Measurements from ENCODE around the gene SH2D2A. TPM values are rescaled to one million over a fixed set of nuclear protein-coding genes. Genes with fewer than 3 reads are reported as not detected.

SH2D2A gene
- total RNA-seq, 1 experiment from 2014 or later = 27.9 TPM

DNA sequence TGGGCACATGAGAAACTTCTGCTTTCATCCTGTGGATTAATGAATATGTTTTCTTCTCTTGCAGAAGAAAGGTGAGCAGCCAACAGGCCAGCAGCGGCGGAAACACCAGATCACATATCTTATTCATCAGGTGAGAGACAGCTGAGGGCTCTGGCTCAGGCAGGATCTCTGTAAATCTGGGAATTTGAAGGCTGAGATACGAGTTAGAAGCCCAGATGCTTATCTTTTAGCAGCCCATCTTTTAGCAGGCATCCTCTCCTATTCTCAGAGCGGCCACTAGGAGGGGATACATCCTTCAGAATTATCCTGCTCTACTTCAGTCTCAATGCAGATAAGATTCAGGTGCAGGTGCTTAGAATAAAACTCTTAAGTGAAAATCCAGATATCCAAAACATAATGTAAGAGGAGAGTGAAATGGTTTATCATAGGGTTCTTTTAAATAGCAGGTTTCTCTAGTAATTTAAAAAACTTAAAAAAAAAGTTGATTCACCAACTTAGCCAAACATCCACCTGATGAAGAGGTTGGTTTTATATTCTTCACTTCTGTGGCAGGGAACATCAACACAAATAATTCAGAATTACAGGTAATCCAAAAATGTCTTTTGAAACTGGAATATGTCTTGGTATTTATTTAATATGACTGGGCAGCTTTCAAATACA lies 19.3 kb downstream of the SH2D2A start:
- no peak overlapping the region for H3K27ac Mint-ChIP-seq (ENCODE audit: low read depth, unreplicated experiment)
- no peak overlapping the region for H3K4me3 Mint-ChIP-seq (ENCODE audit: unreplicated experiment)
- H3K4me1 Mint-ChIP-seq (ENCODE audit: insufficient read depth, unreplicated experiment) = no peaks in the 10 kb centered on the region
- peak; percentile 82 for DNase-seq (ENCODE audit: unreplicated experiment)
- TF ChIP-seq, protein P1, sequence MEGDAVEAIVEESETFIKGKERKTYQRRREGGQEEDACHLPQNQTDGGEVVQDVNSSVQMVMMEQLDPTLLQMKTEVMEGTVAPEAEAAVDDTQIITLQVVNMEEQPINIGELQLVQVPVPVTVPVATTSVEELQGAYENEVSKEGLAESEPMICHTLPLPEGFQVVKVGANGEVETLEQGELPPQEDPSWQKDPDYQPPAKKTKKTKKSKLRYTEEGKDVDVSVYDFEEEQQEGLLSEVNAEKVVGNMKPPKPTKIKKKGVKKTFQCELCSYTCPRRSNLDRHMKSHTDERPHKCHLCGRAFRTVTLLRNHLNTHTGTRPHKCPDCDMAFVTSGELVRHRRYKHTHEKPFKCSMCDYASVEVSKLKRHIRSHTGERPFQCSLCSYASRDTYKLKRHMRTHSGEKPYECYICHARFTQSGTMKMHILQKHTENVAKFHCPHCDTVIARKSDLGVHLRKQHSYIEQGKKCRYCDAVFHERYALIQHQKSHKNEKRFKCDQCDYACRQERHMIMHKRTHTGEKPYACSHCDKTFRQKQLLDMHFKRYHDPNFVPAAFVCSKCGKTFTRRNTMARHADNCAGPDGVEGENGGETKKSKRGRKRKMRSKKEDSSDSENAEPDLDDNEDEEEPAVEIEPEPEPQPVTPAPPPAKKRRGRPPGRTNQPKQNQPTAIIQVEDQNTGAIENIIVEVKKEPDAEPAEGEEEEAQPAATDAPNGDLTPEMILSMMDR (IDR thresholded peaks at IDR 0.05; ENCODE audit: unreplicated experiment) = peak; percentile 93
- CTCF ChIA-PET = interaction anchor here (0.5 to 15.6 kb wide), 37 partner anchors 8 to 194 kb away, joined by 3 to 237 read pairs (median 5); partner anchors contain the start of genes INSRR, LRRC71, METTL25B and NTRK1
- intact Hi-C loops (cut with micrococcal nuclease) = loop anchor here (1.0 to 2.0 kb wide), 4 partner anchors 63 to 131 kb away; partner anchors contain the start of gene NTRK1
- POLR2A ChIA-PET = interaction anchor here (0.6 to 1.6 kb wide), 3 partner anchors 9 to 46 kb away, joined by 3 to 7 read pairs (median 3); partner anchors contain the start of gene HDGF
- BruUV-seq (replicated peaks) = no TSS peak
- peaks cover 98% of the 10 kb centered on the region for H3K36me3 Mint-ChIP-seq (ENCODE audit: insufficient read depth, unreplicated experiment)
- no peaks in the 10 kb centered on the region for H3K27me3 Mint-ChIP-seq (ENCODE audit: insufficient read depth, unreplicated experiment)
- no peaks in the 10 kb centered on the region for H3K9me3 Mint-ChIP-seq (ENCODE audit: unreplicated experiment)

DNA sequence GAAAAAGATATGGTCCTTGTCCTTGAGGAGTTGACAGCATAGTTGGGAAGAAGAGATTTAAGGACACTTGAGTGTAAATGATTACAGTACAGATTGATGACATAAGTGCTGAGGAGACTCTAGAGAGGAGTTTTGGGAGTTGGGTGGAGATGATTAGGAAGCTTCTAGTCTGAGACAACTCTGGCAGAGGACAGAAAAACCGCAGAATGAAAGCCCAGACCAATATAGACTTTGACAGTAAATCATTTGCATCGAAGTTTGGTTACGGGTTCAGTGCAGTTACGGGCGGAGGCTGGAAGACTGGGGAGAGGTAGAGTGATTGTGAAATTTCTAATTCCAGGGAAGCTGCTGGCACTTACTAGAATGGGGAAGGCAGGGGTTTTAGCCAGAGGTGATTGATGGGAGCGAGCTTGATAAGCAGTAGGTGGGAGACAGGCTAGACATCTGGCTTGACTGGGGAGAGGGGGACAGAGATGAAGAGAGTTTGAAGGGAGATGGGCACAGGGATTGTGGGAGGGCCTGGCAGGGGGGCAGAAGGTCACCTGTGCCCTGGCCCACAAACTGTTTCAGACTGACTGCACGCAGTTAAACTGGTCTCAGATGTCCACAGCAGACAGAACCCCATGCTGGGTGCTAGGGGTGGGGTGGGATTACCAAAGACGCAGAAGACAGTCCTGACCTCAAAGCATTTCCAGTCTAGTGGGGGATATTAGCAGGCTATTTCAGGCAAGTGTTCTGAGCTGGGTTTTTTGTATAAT lies 20.1 kb downstream of the SH2D2A start:
- BruUV-seq (replicated peaks) = no TSS peak
- CTCF ChIA-PET = interaction anchor here (0.6 to 15.6 kb wide), 42 partner anchors 7 to 293 kb away, joined by 3 to 237 read pairs (median 4); partner anchors contain the start of genes INSRR, LRRC71, METTL25B and NTRK1
- Mint-ChIP-seq H3K27ac (ENCODE audit: low read depth, unreplicated experiment) (no peak overlapping the region), H3K4me3 (ENCODE audit: unreplicated experiment) (no peak overlapping the region), H3K27me3 (ENCODE audit: insufficient read depth, unreplicated experiment) (no peaks in the 10 kb centered on the region), H3K9me3 (ENCODE audit: unreplicated experiment) (no peaks in the 10 kb centered on the region), H3K4me1 (ENCODE audit: insufficient read depth, unreplicated experiment) (no peaks in the 10 kb centered on the region), H3K36me3 (ENCODE audit: insufficient read depth, unreplicated experiment) (peaks cover 98% of the 10 kb centered on the region)
- intact Hi-C loops (cut with micrococcal nuclease) = loop anchor here (1.0 to 2.0 kb wide), 4 partner anchors 64 to 132 kb away; partner anchors contain the start of gene NTRK1
- POLR2A ChIA-PET = interaction anchor here (0.6 to 1.6 kb wide), 3 partner anchors 20 to 93 kb away, joined by 3 to 4 read pairs (median 3); no protein-coding TSS in a partner anchor
- TF ChIP-seq, protein P1 (IDR thresholded peaks at IDR 0.05; ENCODE audit: unreplicated experiment) = no peak
- no peak for DNase-seq (ENCODE audit: unreplicated experiment)

DNA sequence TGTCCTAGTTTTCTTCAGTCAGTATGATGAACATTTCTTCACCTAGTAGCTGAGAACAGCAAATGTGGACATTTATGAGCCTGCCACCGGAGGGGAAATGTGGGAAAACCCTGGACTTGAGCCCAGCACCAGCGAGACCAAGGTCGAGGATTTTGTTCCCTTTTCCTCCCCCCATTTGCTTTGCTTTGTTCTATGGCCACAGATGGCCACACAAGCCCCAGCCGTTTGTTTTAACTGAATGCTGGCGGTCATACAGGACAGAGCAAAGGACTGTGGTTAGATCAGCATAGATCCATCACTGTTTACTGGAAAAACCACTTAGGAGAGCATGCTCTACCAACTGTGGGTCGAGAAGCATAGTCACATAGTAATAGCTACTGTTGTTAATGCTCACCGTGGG lies 20.9 kb downstream of the SH2D2A start:
- CTCF ChIA-PET = interaction anchor here (0.6 to 15.6 kb wide), 25 partner anchors 12 to 294 kb away, joined by 3 to 237 read pairs (median 5); partner anchors contain the start of genes INSRR, METTL25B, NTRK1 and PEAR1

More for the DNA sequence above, 20.9 kb downstream of the SH2D2A start:
- BruUV-seq (replicated peaks) = no TSS peak
- H3K9me3 Mint-ChIP-seq (ENCODE audit: unreplicated experiment) = no peaks in the 10 kb centered on the region
- H3K4me1 Mint-ChIP-seq (ENCODE audit: insufficient read depth, unreplicated experiment) = no peaks in the 10 kb centered on the region
- POLR2A ChIA-PET = interaction anchor here (1.4 kb wide), 1 partner anchor 94 kb away, joined by 4 read pairs; no protein-coding TSS in a partner anchor
- no peaks in the 10 kb centered on the region for H3K27me3 Mint-ChIP-seq (ENCODE audit: insufficient read depth, unreplicated experiment)
- TF ChIP-seq, protein P1 (IDR thresholded peaks at IDR 0.05; ENCODE audit: unreplicated experiment) = no peak
- no peak overlapping the region for H3K27ac Mint-ChIP-seq (ENCODE audit: low read depth, unreplicated experiment)
- intact Hi-C loops (cut with micrococcal nuclease) = loop anchor here (2.0 kb wide), 1 partner anchor 133 kb away; no protein-coding TSS in a partner anchor
- peaks cover 98% of the 10 kb centered on the region for H3K36me3 Mint-ChIP-seq (ENCODE audit: insufficient read depth, unreplicated experiment)
- no peak for DNase-seq (ENCODE audit: unreplicated experiment)
- H3K4me3 Mint-ChIP-seq (ENCODE audit: unreplicated experiment) = no peak overlapping the region
